ENCODE data around the gene ITGB1. TPM values are rescaled to one million over a fixed set of nuclear protein-coding genes. Genes with fewer than 3 reads are reported as not detected.
A peak's percentile ranks its signal among the peaks of the same experiment; 100 is the strongest.

The ITGB1 gene
- total RNA-seq, 2 donors from 2014 or later: 1,541 to 1,574 TPM

GRCh38 chr10:32940321-32941301, 17.4 kb downstream of the ITGB1 start:
- no peak for TF ChIP-seq CTCF (IDR thresholded peaks at IDR 0.05)
- no peaks in the 10 kb centered on the region for H3K27me3 ChIP-seq (replicated peaks; ENCODE audit: insufficient read depth)
- H3K9me3 ChIP-seq: no peaks in the 10 kb centered on the region
- peaks cover 57 to 96% of the 10 kb centered on the region in 2 donors for H3K4me1 ChIP-seq (ENCODE audit: control insufficient read depth in 1 of 2, low read depth in 2 of 2)
- no peak for ATAC-seq (ENCODE audit: insufficient number of reproducible peaks, low FRiP score, low read depth)
- no peak for DNase-seq (ENCODE audit: low spot score)
- no peaks in the 10 kb centered on the region for H3K36me3 ChIP-seq
- peak overlapping the region; percentile 53 to 58 for H3K27ac ChIP-seq
- H3K4me3 ChIP-seq: peak overlapping the region; percentile 29

- no peak for ATAC-seq (ENCODE audit: insufficient number of reproducible peaks, low FRiP score, low read depth)
- Histone ChIP-seq H3K27ac (peak overlapping the region; percentile 58 to 70), H3K4me1 (ENCODE audit: control insufficient read depth in 1 of 2, low read depth in 2 of 2) (peaks cover 61 to 95% of the 10 kb centered on the region in 2 donors), H3K9me3 (no peaks in the 10 kb centered on the region), H3K4me3 (peak overlapping the region; percentile 47), H3K27me3 (replicated peaks; ENCODE audit: insufficient read depth) (no peaks in the 10 kb centered on the region), H3K36me3 (peaks cover 4% of the 10 kb centered on the region)
- no peak for DNase-seq (ENCODE audit: low spot score)
- TF ChIP-seq CTCF (IDR thresholded peaks at IDR 0.05): no peak
These were observed 18.5 kb downstream of the ITGB1 start for GRCh38 chr10:32939296-32940111.

- no peak for DNase-seq (ENCODE audit: low spot score)
- Histone ChIP-seq H3K27me3 (replicated peaks; ENCODE audit: insufficient read depth) (no peaks in the 10 kb centered on the region), H3K4me3 (peak overlapping the region; percentile 47), H3K9me3 (no peaks in the 10 kb centered on the region), H3K4me1 (ENCODE audit: control insufficient read depth in 1 of 2, low read depth in 2 of 2) (peaks cover 54 to 87% of the 10 kb centered on the region in 2 donors), H3K27ac (peak overlapping the region; percentile 58 to 70), H3K36me3 (peaks cover 4% of the 10 kb centered on the region)
- ATAC-seq (ENCODE audit: insufficient number of reproducible peaks, low FRiP score, low read depth): no peak
- no peak for TF ChIP-seq CTCF (IDR thresholded peaks at IDR 0.05)
These were observed 19.4 kb downstream of the ITGB1 start for GRCh38 chr10:32938554-32939061.

- H3K27ac ChIP-seq: peak overlapping the region; percentile 58 to 70
- no peaks in the 10 kb centered on the region for H3K27me3 ChIP-seq (replicated peaks; ENCODE audit: insufficient read depth)
- no peak for TF ChIP-seq CTCF (IDR thresholded peaks at IDR 0.05)
- ATAC-seq (ENCODE audit: insufficient number of reproducible peaks, low FRiP score, low read depth): no peak
- peaks cover 4% of the 10 kb centered on the region for H3K36me3 ChIP-seq
- no peaks in the 10 kb centered on the region for H3K9me3 ChIP-seq
- peaks cover 54 to 81% of the 10 kb centered on the region in 2 donors for H3K4me1 ChIP-seq (ENCODE audit: control insufficient read depth in 1 of 2, low read depth in 2 of 2)
- DNase-seq (ENCODE audit: low spot score): no peak
- H3K4me3 ChIP-seq: peak overlapping the region; percentile 47
These were observed 20.1 kb downstream of the ITGB1 start for GRCh38 chr10:32937911-32938424.
